DND-41 (cell line): Measurements from ENCODE around the gene CEP131.

Source experiments
- ATAC-seq: fragments of 200-7000 bp; cut with Tn5 transposase; 3 replicates; pipeline ENCODE4 v1.9.1; 2021; ENCODE audit warnings: low read depth; ENCODE audit not compliant: insufficient read depth
- DNase-seq: peaks from one replicate; pipeline ENCODE4 v3.0.0-alpha.2; 2020
- H2AFZ ChIP-seq: 2 replicates; pipeline ENCODE4 v1.6.0; 2012; ENCODE audit warnings: low read depth, low read length
- H3K27ac ChIP-seq: 2 replicates; pipeline ENCODE4 v1.5.1; 2012; ENCODE audit warnings: low read length, inconsistent platforms
- H3K27me3 ChIP-seq: fragments of 200-600 bp; sonication (generic); 2 replicates; pipeline ENCODE4 v1.6.0; 2012; ENCODE audit warnings: low read length, mild to moderate bottlenecking, inconsistent platforms; ENCODE audit not compliant: insufficient read depth, poor library complexity
- H3K36me3 ChIP-seq: 2 replicates; pipeline ENCODE4 v1.5.1; 2012; ENCODE audit warnings: low read length, inconsistent platforms; ENCODE audit not compliant: insufficient read depth
- H3K4me1 ChIP-seq: 2 replicates; pipeline ENCODE4 v1.5.1; 2012; ENCODE audit warnings: mild to moderate bottlenecking, low read length; ENCODE audit not compliant: insufficient read depth
- H3K4me2 ChIP-seq: 2 replicates; pipeline ENCODE4 v1.6.0; 2012; ENCODE audit warnings: mild to moderate bottlenecking, moderate library complexity, low read length, inconsistent platforms; ENCODE audit not compliant: insufficient read depth
- H3K4me3 ChIP-seq, 2 experiments: fragments of 200-600 bp in 1 of 2; shearing (Covaris generic) in 1 of 2; 2 replicates each; pipeline ENCODE4 v1.5.1; 2012 to 2016; ENCODE audit warnings: inconsistent platforms in 2 of 2, low read length in 2 of 2, mild to moderate bottlenecking in 2 of 2, low read depth in 1 of 2, moderate library complexity in 1 of 2
- H3K79me2 ChIP-seq: 2 replicates; pipeline ENCODE4 v1.6.0; 2012; ENCODE audit warnings: low read length, inconsistent platforms; ENCODE audit not compliant: insufficient read depth
- H3K9ac ChIP-seq: 2 replicates; pipeline ENCODE4 v1.6.0; 2012; ENCODE audit warnings: low read depth, mild to moderate bottlenecking, inconsistent platforms, low read length, moderate library complexity
- H3K9me3 ChIP-seq: 2 replicates; pipeline ENCODE4 v1.5.1; 2012; ENCODE audit warnings: low read length, moderate library complexity, mild to moderate bottlenecking, inconsistent platforms; ENCODE audit not compliant: insufficient read depth, severe bottlenecking
- H4K20me1 ChIP-seq: 2 replicates; pipeline ENCODE4 v1.6.0; 2012; ENCODE audit warnings: low read length; ENCODE audit not compliant: insufficient read depth
- EZH2 ChIP-seq: IDR thresholded peaks from 3 replicates; pipeline ENCODE4 v1.6.1; 2012; ENCODE audit warnings: borderline replicate concordance, low read depth, mild to moderate bottlenecking, moderate library complexity, low read length, inconsistent platforms; ENCODE audit not compliant: severe bottlenecking
- TF ChIP-seq, protein P1 (sequence below): IDR thresholded peaks from 2 replicates; pipeline ENCODE4 v1.5.1; 2012; ENCODE audit warnings: borderline replicate concordance, low read length, moderate library complexity, mild to moderate bottlenecking; ENCODE audit not compliant: poor library complexity, severe bottlenecking; ENCODE audit errors: extremely low read depth

The CEP131 gene

DNA sequence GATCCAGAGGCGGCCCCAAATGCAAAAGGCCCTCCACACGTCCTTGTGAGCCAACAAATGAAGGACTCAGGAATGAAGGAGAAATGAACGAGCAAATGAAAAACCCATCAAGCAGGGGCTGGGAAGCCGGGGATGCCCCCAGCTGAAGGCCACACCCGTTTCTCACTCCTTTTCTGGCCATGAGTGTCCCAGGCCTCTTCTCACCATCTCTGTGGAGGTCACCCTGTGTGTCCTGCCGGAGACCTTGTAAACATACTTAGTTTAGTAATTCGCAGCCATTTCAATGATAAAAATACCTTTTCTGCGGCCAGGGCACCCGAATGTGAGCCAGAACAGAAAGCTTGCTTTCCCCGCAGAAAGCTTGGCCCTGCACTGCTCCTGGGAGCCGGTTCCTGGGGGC, 35.6 kb downstream of the CEP131 start:
- no peaks in the 10 kb centered on the region for H3K9me3 ChIP-seq
- no peak overlapping the region for H3K9ac ChIP-seq
- H3K4me3 ChIP-seq: no peak overlapping the region
- H3K79me2 ChIP-seq: no peaks in the 10 kb centered on the region
- H3K27ac ChIP-seq: no peak overlapping the region
- no peak overlapping the region for H3K4me2 ChIP-seq
- H4K20me1 ChIP-seq: no peaks in the 10 kb centered on the region; the same call in 1 of the 2 replicates
- H2AFZ ChIP-seq: no peak overlapping the region
- no peaks in the 10 kb centered on the region for H3K27me3 ChIP-seq
- ATAC-seq (no peak), DNase-seq (no peak)
- TF ChIP-seq EZH2: no peak
- TF ChIP-seq, protein P1, sequence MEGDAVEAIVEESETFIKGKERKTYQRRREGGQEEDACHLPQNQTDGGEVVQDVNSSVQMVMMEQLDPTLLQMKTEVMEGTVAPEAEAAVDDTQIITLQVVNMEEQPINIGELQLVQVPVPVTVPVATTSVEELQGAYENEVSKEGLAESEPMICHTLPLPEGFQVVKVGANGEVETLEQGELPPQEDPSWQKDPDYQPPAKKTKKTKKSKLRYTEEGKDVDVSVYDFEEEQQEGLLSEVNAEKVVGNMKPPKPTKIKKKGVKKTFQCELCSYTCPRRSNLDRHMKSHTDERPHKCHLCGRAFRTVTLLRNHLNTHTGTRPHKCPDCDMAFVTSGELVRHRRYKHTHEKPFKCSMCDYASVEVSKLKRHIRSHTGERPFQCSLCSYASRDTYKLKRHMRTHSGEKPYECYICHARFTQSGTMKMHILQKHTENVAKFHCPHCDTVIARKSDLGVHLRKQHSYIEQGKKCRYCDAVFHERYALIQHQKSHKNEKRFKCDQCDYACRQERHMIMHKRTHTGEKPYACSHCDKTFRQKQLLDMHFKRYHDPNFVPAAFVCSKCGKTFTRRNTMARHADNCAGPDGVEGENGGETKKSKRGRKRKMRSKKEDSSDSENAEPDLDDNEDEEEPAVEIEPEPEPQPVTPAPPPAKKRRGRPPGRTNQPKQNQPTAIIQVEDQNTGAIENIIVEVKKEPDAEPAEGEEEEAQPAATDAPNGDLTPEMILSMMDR: no peak
- H3K36me3 ChIP-seq: peaks cover 27% of the 10 kb centered on the region
- H3K4me1 ChIP-seq: no peaks in the 10 kb centered on the region

DNA sequence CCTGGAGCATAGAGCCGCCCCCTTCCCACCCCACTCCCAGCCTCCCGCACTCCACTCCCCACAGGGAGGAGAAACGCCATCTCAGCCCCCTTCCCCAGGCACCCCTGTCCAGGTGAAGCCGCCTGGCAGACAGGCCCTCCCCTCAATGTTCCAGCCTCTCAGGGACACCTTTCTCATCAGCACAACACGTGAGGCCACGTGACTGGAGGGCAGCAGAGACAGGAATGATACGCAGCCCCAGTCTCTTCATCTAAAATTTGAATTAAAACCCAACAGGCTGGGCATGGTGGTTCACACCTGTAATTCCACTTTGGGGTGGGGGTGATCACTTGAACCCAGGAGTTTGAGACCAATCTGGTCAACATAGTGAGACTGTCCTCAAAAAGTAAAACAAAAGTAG, 36.6 kb downstream of the CEP131 start:
- Histone ChIP-seq H3K9ac (no peak overlapping the region), H3K36me3 (peaks cover 20% of the 10 kb centered on the region), H3K4me3 (no peak overlapping the region), H4K20me1 (no peaks in the 10 kb centered on the region; the same call in 1 of the 2 replicates), H3K27me3 (no peaks in the 10 kb centered on the region), H2AFZ (no peak overlapping the region), H3K27ac (no peak overlapping the region), H3K9me3 (no peaks in the 10 kb centered on the region), H3K4me1 (no peaks in the 10 kb centered on the region), H3K79me2 (no peaks in the 10 kb centered on the region), H3K4me2 (no peak overlapping the region)
- ATAC-seq (no peak), DNase-seq (no peak)
- TF ChIP-seq EZH2: no peak
- TF ChIP-seq, protein P1: no peak

DNA sequence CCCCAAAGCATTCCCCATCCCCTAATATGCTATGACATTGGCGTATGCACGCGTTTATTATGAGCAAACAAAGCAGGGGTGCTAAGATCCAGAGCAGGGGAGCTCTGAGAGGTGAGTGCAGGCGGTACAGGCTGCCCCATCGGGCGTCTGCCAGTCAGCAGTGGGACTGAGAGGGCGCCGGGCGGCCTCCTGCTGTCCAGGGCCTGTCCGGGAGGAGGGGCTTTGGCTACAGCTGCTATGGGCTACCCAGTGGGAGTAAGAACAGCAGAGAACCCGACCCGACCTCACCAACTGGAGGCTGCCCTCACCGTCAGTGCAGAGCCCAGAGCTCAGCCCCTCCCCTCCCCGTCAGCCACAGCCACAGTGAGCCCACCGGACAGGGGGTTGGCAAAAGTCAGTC, 38.2 kb downstream of the CEP131 start:
- ATAC-seq: 0 out of 3 replicates have a peak, but pooled peaks have one; percentile 13

GRCh38 chr17:81183807-81184206, 39.0 kb downstream of the CEP131 start:
- Histone ChIP-seq H3K27me3 (no peaks in the 10 kb centered on the region), H3K27ac (no peak overlapping the region), H3K79me2 (no peaks in the 10 kb centered on the region), H3K4me3 (no peak overlapping the region), H3K9me3 (no peaks in the 10 kb centered on the region), H3K4me2 (no peak overlapping the region), H3K9ac (no peak overlapping the region), H4K20me1 (no peaks in the 10 kb centered on the region; the same call in 1 of the 2 replicates), H2AFZ (no peak overlapping the region), H3K36me3 (no peaks in the 10 kb centered on the region), H3K4me1 (no peaks in the 10 kb centered on the region)
- TF ChIP-seq, protein P1: no peak
- no peak for TF ChIP-seq EZH2
- 0 out of 3 replicates have a peak, but pooled peaks have one; percentile 18 for ATAC-seq
- DNase-seq: no peak

More for the DNA sequence above, 38.2 kb downstream of the CEP131 start:
- no peaks in the 10 kb centered on the region for H3K9me3 ChIP-seq
- H2AFZ ChIP-seq: no peak overlapping the region
- H3K4me1 ChIP-seq: no peaks in the 10 kb centered on the region
- H3K27me3 ChIP-seq: no peaks in the 10 kb centered on the region
- TF ChIP-seq EZH2: no peak
- no peaks in the 10 kb centered on the region for H3K79me2 ChIP-seq
- H4K20me1 ChIP-seq: no peaks in the 10 kb centered on the region; the same call in 1 of the 2 replicates
- H3K36me3 ChIP-seq: peaks cover 7% of the 10 kb centered on the region
- no peak overlapping the region for H3K27ac ChIP-seq
- H3K4me3 ChIP-seq: no peak overlapping the region
- H3K9ac ChIP-seq: no peak overlapping the region
- DNase-seq: no peak
- H3K4me2 ChIP-seq: no peak overlapping the region
